Smooth muscle cell (in vitro differentiated cells): Measurements from ENCODE around the gene HAUS8. TPM values are rescaled to one million over a fixed set of nuclear protein-coding genes. Genes with fewer than 3 reads are reported as not detected.

ENCODE experiments used
- DNase-seq: peaks from one replicate; lab custom pipeline; 2025; ENCODE audit not compliant: unreplicated experiment; lab: John Stamatoyannopoulos, UW
- H2AFZ ChIP-seq: fragments of 200-600 bp; sonication (generic); 2 replicates; pipeline ENCODE4 v1.6.0; 2016; ENCODE audit warnings: antibody characterized with exemption, low read depth, mild to moderate bottlenecking
- H3F3A ChIP-seq: fragments of 200-600 bp; sonication (generic); 2 replicates; pipeline ENCODE4 v1.6.0; 2017; ENCODE audit warnings: antibody characterized with exemption, low read depth
- H3K27ac ChIP-seq: fragments of 200-600 bp; sonication (generic); 2 replicates; pipeline ENCODE4 v1.5.1; 2016; ENCODE audit warnings: low read depth, mild to moderate bottlenecking
- H3K27me3 ChIP-seq: fragments of 200-600 bp; sonication (generic); 2 replicates; pipeline ENCODE4 v1.6.1; 2016; ENCODE audit warnings: low read depth, mild to moderate bottlenecking
- H3K36me3 ChIP-seq: fragments of 200-600 bp; sonication (generic); 2 replicates; pipeline ENCODE4 v1.5.1; 2016; ENCODE audit warnings: low read depth
- H3K4me1 ChIP-seq: fragments of 200-600 bp; sonication (generic); 2 replicates; pipeline ENCODE4 v1.5.1; 2016; ENCODE audit warnings: low read depth
- H3K4me2 ChIP-seq: fragments of 200-600 bp; sonication (generic); 2 replicates; pipeline ENCODE4 v1.6.0; 2016; ENCODE audit warnings: mild to moderate bottlenecking
- H3K4me3 ChIP-seq: fragments of 200-600 bp; sonication (generic); 2 replicates; pipeline ENCODE4 v1.5.1; 2016; ENCODE audit warnings: mild to moderate bottlenecking
- H3K79me2 ChIP-seq: fragments of 200-600 bp; sonication (generic); 2 replicates; pipeline ENCODE4 v1.6.0; 2016; ENCODE audit warnings: low read depth, mild to moderate bottlenecking
- H3K9ac ChIP-seq: fragments of 200-600 bp; sonication (generic); 2 replicates; pipeline ENCODE4 v1.6.0; 2016; ENCODE audit warnings: low read depth
- H3K9me3 ChIP-seq: fragments of 200-600 bp; sonication (generic); replicated peaks from 2 replicates; pipeline ENCODE4 v1.5.1; 2016; ENCODE audit warnings: low read depth
- H4K20me1 ChIP-seq: fragments of 200-600 bp; sonication (generic); 2 replicates; pipeline ENCODE4 v1.6.0; 2016; ENCODE audit warnings: low read depth
- CTCF ChIP-seq: fragments of 200-600 bp; sonication (generic); IDR thresholded peaks from 2 replicates; pipeline ENCODE4 v1.5.1; 2017; ENCODE audit warnings: borderline replicate concordance, mild to moderate bottlenecking, antibody characterized with exemption; ENCODE audit not compliant: insufficient read depth, poor library complexity, severe bottlenecking
- WGBS: methylation state at CpG from one replicate; pipeline ENCODE4 v1.1.7; 2016; ENCODE audit warnings: low lambda C conversion rate; 5-methylcytosine and 5-hydroxymethylcytosine counted together
- polyA plus RNA-seq: library from polyadenylated mRNA; unstranded; fragments of >200 nt; fragmentation: Nextera tagmentation; extraction: Ambion mirVana; gene quantifications from 2 replicates; pipeline ENCODE4 v1.2.1, GENCODE V29; 2016
- total RNA-seq: library from RNA; depleted of rRNA; stranded (reverse); fragments of >200 nt; gene quantifications from 2 replicates; pipeline ENCODE4 v1.2.3, GENCODE V29; 2014

The HAUS8 gene
- total and polyA plus RNA-seq, 2 experiments from 2014 or later: 6.3 to 7.4 TPM

- H3K27ac ChIP-seq: no peak overlapping the region
- DNase-seq: no peak
- no peak overlapping the region for H2AFZ ChIP-seq
- H3K36me3 ChIP-seq: no peaks in the 10 kb centered on the region
- 46% methylated on average over 3 of the region's 7 CpGs for WGBS
- no peaks in the 10 kb centered on the region for H3K9me3 ChIP-seq
- H3K4me2 ChIP-seq: no peak overlapping the region
- no peak for TF ChIP-seq CTCF
- no peaks in the 10 kb centered on the region for H3F3A ChIP-seq
- no peaks in the 10 kb centered on the region for H3K27me3 ChIP-seq
- no peak overlapping the region for H3K9ac ChIP-seq
- H4K20me1 ChIP-seq: no peaks in the 10 kb centered on the region
- H3K79me2 ChIP-seq: no peaks in the 10 kb centered on the region
- no peak overlapping the region for H3K4me3 ChIP-seq
- no peaks in the 10 kb centered on the region for H3K4me1 ChIP-seq
Measured at GRCh38 chr19:17001603-17002183, 73.6 kb downstream of the HAUS8 start.

Other genes with a start within 250 kb of the HAUS8 start
- gene SIN3B, start 246.1 kb downstream of the HAUS8 start, total RNA-seq: 22.4 and 25.1 TPM in 2 replicates
- 16.5 and 29.2 TPM in 2 replicates for gene SIN3B, start 246.1 kb downstream of the HAUS8 start, polyA plus RNA-seq
- gene F2RL3, start 186.5 kb downstream of the HAUS8 start, total RNA-seq: 0.04 and 2.1 TPM in 2 replicates
- gene F2RL3, start 186.5 kb downstream of the HAUS8 start, polyA plus RNA-seq: 1.2 and 2.2 TPM in 2 replicates
- gene CPAMD8, start 48.6 kb downstream of the HAUS8 start, total RNA-seq: 0.81 and 2.6 TPM in 2 replicates
- gene CPAMD8, start 48.6 kb downstream of the HAUS8 start, polyA plus RNA-seq: 6.9 and 9.4 TPM in 2 replicates
- 44.6 and 48.7 TPM in 2 replicates for gene MYO9B, start 325 bp upstream of the HAUS8 start, total RNA-seq
- 46.6 and 49.4 TPM in 2 replicates for gene MYO9B, start 325 bp upstream of the HAUS8 start, polyA plus RNA-seq
- gene USE1, start 139.9 kb upstream of the HAUS8 start, total RNA-seq: 12.8 and 16.4 TPM in 2 replicates
- 28.8 and 45.4 TPM in 2 replicates for gene USE1, start 139.9 kb upstream of the HAUS8 start, polyA plus RNA-seq
- gene OCEL1, start 150.8 kb upstream of the HAUS8 start, total RNA-seq: 2.9 and 3.2 TPM in 2 replicates
- gene OCEL1, start 150.8 kb upstream of the HAUS8 start, polyA plus RNA-seq: 34.9 and 41.3 TPM in 2 replicates
- gene NR2F6, start 170.5 kb upstream of the HAUS8 start, total RNA-seq: 47.8 and 57.4 TPM in 2 replicates
- 99.8 and 104 TPM in 2 replicates for gene NR2F6, start 170.5 kb upstream of the HAUS8 start, polyA plus RNA-seq
- not detected in 2 replicates for gene USHBP1, start 189.3 kb upstream of the HAUS8 start, total RNA-seq
- not detected in 2 replicates for gene USHBP1, start 189.3 kb upstream of the HAUS8 start, polyA plus RNA-seq
- 62.0 and 69.8 TPM in 2 replicates for gene BABAM1, start 192.0 kb upstream of the HAUS8 start, total RNA-seq
- gene BABAM1, start 192.0 kb upstream of the HAUS8 start, polyA plus RNA-seq: 108 and 110 TPM in 2 replicates
- 0.36 and 1.0 TPM in 2 replicates for gene ANKLE1, start 206.4 kb upstream of the HAUS8 start, total RNA-seq
- gene ANKLE1, start 206.4 kb upstream of the HAUS8 start, polyA plus RNA-seq: 0.61 and 1.3 TPM in 2 replicates
- 6.1 and 9.2 TPM in 2 replicates for gene ABHD8, start 228.0 kb upstream of the HAUS8 start, total RNA-seq
- gene ABHD8, start 228.0 kb upstream of the HAUS8 start, polyA plus RNA-seq: 15.1 and 16.6 TPM in 2 replicates
- 32.0 and 67.2 TPM in 2 replicates for gene MRPL34, start 230.4 kb upstream of the HAUS8 start, total RNA-seq
- gene MRPL34, start 230.4 kb upstream of the HAUS8 start, polyA plus RNA-seq: 78.6 and 84.2 TPM in 2 replicates
- gene DDA1, start 234.1 kb upstream of the HAUS8 start, total RNA-seq: 26.5 and 26.9 TPM in 2 replicates
- gene DDA1, start 234.1 kb upstream of the HAUS8 start, polyA plus RNA-seq: 51.8 and 72.4 TPM in 2 replicates